ENCODE measurements around the gene PHKA2.
"Not testable (repeated sequence)": the region's sequence is repeated elsewhere in the genome, so short reads cannot be mapped to it uniquely, and the experiment has no call there.

The PHKA2 gene

DNA sequence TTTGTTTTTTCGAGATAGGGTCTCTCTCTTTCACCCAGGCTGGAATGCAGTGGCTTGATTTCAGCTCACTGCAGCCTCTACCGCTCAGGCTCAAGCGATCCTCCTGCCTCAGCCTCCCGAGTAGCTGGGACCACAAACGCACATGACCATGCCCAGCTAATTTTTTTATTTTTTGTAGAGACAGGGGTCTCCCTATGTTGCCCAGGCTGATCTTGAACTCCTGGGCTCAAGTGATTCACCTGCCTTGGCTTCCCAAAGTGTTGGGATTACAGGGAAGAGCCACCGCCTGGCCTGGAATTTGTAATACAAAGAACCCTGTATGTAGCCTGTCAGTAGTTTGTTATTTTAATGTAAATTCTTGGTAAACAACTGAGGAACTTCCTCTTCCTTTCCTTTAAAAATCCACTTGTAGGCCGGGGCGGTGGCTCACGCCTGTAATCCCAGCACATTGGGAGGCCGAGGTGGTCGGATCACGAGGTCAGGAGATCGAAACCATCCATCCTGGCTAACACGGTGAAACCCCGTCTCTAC is 119.5 kb downstream of the PHKA2 start:
- DNase-seq (ENCODE audit: low read depth, low spot score): no peak

DNA sequence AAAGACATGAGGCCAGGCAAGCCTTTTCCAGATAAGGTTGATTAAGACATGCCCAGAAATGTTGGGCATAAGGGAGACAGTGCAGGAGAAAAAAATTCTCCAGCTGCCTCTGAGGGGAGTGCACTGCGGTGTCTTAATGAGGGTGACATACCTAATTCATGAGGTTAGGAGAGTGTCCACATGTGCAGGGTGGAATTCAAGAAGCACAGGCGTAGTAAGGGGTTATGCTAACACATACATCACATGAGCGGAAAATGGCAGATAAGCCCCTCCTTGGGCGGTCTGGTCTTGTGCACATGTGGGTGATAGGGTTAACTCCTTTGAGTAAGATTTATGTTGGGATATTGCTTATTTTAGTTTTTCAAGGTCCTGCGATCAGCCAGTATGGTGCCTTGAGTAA is 122.4 kb downstream of the PHKA2 start:
- no peak for DNase-seq (ENCODE audit: low read depth, low spot score)

- no peak for DNase-seq (ENCODE audit: low read depth, low spot score)
These were observed 127.3 kb downstream of the PHKA2 start for GRCh38 chrX:18856645-18856997.

GRCh38 chrX:18855919-18856644 is 127.8 kb downstream of the PHKA2 start:
- DNase-seq (ENCODE audit: low read depth, low spot score): no peak

DNA sequence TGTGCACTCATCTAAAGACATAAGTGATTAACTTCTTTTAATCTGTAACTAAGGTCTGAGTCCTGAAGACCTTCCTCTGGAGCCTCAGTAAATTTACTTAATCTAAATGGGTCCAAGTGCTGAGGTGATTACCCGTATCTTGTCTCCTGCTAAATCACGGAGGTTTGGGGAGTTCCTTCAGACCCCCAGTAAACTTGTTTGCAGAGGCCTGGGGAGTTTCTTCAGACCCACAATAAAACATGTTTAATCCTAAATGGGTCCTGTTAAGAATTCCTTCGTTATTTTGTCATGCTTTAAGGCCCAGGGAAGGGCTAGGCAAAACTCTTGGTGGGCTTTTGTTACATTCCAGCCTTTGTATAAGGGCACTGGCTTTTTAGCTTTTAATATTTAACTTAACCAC is 136.0 kb downstream of the PHKA2 start:
- not testable (repeated sequence) for DNase-seq (ENCODE audit: low read depth, low spot score)

Measured in activated CD4-positive, CD25-positive, alpha-beta regulatory T cell treated with anti-CD3 and anti-CD28 coated beads, Interleukin-2, amount 50 U/mL, for 16 hours (primary cell).